OCI-LY1 (cell line): ENCODE data around the gene KRTAP9-3.

ENCODE experiments used
- EZH2 ChIP-seq: fragments of 200-600 bp; sonication (generic), shearing (Covaris generic); IDR thresholded peaks from 2 replicates; pipeline ENCODE4 v1.8.0; 2017; ENCODE audit warnings: borderline replicate concordance, mixed run types, mild to moderate bottlenecking, antibody characterized with exemption, low read length, moderate library complexity, mixed read lengths
- TF ChIP-seq, protein P1 (sequence below): fragments of 200-600 bp; sonication (generic), shearing (Covaris generic); IDR thresholded peaks from 2 replicates; pipeline ENCODE4 v1.5.1; 2017; ENCODE audit warnings: mild to moderate bottlenecking, antibody characterized with exemption, low read length, moderate library complexity, mixed read lengths

DNA sequence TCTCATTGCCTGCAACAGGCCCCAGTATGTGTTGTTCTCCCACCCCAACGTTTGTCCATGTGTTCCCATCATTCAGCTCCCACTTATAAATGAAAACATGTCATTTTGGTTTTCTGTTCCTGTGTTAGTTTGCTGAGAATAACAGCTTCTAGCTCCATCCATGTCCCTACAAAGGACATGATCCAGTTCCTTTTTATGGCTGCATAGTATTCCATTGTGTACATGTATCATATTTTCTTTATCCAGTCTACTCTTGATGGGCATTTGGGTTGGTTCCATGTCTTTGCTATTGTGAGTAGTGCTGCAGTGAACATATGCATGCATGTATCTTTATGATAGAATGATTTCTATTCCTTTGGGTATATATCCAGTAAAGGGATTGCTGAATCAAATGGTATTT, 16.6 kb upstream of the KRTAP9-3 start:
- no peak for TF ChIP-seq EZH2
- TF ChIP-seq, protein P1, sequence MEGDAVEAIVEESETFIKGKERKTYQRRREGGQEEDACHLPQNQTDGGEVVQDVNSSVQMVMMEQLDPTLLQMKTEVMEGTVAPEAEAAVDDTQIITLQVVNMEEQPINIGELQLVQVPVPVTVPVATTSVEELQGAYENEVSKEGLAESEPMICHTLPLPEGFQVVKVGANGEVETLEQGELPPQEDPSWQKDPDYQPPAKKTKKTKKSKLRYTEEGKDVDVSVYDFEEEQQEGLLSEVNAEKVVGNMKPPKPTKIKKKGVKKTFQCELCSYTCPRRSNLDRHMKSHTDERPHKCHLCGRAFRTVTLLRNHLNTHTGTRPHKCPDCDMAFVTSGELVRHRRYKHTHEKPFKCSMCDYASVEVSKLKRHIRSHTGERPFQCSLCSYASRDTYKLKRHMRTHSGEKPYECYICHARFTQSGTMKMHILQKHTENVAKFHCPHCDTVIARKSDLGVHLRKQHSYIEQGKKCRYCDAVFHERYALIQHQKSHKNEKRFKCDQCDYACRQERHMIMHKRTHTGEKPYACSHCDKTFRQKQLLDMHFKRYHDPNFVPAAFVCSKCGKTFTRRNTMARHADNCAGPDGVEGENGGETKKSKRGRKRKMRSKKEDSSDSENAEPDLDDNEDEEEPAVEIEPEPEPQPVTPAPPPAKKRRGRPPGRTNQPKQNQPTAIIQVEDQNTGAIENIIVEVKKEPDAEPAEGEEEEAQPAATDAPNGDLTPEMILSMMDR: no peak
